ENCODE data around the gene RCOR1.
"Not testable (repeated sequence)": the region's sequence is repeated elsewhere in the genome, so short reads cannot be mapped to it uniquely, and the experiment has no call there.

RCOR1 gene

DNA sequence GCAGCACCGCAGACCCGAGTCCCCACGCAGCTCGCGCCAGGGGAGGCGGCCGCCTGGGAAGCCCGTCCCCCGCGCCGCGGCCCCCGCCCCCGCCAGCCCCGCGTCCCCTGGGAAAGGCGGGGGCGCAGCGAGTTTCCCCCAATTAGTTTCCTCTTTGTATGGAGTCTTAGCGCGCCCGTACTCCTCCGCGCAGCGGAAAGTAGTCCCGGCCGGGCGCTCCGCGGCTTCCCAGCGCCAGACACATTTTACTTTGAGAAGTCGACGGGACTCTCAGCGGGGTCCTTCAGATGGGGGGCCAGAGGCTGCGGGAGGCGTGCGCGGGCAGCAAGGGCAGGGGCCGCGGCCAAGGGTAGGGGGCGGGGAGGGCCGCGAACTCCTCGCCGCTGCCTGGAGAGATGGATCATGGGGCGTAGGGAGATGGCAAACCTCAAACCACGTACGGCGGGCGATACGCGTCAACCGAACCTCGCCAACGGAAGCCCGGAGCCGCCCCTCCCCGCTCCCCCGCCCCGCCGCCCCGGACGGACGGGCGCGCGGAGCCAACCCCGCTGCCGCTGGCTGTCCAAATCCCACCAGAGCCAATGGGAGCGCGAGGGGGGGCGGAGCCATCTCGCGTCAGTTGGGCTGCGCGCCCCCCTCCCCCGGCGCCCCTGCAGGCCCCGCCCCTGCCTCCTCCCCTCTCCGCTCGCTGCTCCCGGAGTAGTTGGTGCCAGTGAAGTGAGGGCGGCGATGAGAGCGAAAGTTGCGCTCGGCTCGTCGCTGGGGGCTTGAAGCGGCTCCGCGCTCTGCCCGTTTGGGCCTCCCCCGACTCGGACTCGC, at the start of gene RCOR1:
RCOR1 (plus strand) TSS at position 706 of the 819 bp plus-strand sequence. CDS start 238 bp downstream, outside the sequence.
- peak; percentile 97 to 98 for DNase-seq

DNA sequence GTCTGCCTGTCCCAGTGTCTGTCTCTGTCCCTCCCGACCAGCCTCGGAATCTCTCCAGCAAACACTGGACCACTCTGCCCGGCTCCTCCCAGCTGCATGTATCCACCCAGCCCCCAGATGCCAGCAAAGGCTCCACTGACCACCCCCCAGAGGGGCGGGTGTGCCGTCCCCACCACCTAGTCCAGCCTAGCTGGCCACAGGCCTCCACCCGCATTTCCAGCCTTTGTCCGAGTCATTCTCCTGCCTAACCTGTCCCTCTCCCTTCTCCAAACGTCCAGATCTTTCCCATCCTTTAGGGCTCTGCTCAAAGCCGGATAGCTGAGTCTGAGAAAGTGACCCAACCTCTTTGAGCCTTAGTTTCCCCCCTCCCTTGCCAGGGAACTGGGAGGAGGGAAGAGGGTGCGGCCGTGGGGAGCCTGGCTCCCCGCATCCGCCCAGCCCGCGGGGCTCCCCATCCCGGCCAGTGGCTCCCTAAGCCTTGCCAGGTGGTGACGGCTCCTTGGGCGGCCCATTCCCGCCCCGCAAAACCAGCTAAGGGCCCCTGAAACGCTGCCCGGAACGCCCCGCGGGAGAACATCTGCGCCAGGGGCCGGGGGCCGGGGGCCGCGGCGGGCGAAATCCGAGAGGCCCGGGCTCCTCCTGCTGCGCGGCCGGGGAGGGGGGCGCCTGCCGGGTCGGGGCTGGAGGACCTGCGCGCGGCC, 48.3 kb upstream of the RCOR1 start:
- no peak for DNase-seq

DNA sequence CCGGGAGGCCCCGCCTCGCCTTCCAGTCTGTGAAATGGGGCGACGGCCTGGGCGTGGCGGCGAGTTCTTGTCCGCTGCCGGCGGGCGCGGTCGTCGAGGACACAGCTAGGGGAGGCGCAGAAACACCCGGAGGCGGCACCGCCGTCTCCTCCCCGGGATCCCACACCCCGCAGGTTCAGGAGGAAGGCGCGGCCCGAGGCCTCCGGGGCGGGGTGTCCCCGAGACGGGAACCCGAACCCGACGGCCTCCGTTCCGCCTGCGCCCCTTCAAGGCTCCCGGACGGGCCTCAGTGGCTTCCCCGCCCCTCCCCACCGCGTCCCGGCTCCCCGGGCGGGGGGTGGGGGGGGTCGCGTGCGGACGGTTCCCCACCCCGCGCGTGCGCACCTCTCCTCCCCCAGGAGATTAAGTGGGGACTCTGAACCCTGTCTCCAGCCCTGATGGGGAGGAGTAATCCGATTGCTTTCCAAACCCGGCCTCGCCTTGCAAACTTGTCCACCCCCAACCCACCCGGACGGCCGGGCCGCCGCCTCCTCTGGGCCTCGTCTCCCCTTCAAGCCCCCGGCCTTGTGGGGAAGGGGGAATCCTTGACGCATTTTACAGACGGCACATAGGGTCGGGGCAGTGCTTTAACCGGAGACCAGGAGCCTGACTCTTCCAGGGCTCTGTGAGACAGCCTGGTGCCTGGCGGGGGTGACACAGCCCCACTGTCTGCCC, 47.5 kb upstream of the RCOR1 start:
- DNase-seq: no peak

DNA sequence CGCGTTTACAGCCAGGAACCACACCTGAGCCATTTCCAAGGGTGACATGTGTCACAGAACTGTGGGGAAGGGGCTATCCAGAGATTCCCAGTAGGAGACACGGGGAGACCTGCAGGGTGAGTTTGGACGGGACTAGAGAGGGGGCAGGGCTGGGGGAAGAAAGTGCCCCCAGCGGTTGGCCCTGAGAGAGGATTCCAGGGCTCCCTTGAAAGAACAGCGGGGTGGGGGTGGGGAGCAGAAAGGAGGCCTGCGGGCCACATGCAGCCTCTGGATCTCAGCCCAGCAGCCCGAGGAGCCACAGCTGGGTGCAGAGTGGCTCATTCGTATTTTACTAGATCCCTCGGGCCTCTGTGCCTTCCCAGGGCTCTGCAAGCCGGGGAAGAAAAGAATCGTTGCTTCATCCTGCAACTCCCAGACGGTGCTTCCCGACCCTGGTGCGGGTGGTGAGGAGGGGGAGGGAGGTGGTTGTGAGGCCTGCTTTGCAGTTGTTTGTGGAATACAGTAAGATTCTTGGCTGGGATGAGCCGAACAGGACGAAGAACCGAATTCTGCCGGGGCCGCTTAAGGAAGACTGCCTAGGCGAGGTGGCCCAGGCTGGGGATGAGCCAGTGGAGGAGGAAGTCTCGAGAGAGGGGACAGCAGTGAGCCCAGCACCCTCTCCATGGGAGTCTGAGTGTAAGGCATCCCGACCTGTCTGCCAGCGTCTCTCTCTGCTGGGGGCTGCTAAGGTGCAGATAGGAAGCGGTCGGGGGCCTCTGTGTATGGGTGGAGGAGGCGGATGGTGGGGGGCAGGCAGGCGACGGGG, 46.8 kb upstream of the RCOR1 start:
- no peak for DNase-seq

DNA sequence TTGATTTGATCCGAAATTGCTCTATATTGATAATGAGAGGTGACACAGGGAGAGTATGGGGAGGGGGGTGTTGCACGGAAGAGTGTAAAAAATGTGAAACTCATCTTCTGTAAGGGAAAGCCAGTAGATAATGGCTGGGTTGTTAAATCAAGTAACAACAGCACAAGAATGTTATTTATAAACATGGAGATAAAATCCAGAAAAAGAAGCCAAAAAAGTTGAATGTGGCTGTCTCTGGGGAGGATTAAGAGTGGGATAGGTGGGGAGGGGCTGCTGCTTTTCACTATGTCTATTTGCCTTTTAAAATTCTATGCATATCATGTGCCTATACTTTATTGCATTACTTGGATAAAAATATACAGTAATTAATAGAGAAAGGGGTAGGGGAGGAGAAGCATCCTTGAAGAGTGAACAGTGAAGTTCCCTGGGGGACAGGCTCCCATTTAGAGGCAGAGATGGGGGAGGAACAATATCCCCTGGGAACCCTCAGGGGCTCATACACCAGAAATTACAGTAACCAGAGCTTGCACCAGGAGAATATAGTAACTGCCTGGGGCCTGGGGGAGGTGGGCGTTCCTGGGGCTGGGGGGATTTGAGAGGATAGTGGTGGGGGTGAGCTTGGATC, 43.7 kb upstream of the RCOR1 start:
- DNase-seq: no peak

DNA sequence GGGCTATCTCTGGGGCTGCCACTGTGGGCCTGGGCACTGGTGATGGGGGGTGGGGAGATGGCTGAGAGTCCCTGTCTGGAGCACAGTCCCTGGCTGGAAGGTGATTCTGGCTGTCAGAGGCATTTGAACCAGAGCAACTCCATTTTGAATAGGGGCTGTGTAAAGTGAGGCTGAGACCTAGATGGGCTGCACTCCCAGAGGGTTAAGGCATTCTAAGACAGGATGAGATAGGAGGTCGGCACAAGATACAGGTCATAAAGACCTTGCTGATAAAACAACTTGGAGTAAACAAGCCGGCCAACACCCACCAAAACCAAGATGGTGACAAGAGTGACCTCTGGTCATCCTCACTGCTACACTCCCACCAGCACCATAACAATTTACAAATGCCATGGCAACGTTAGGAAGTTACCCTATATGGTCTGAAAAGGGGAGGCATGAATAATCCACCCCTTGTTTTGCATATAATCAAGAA, 41.5 kb upstream of the RCOR1 start:
- not testable (repeated sequence) for DNase-seq

DNA sequence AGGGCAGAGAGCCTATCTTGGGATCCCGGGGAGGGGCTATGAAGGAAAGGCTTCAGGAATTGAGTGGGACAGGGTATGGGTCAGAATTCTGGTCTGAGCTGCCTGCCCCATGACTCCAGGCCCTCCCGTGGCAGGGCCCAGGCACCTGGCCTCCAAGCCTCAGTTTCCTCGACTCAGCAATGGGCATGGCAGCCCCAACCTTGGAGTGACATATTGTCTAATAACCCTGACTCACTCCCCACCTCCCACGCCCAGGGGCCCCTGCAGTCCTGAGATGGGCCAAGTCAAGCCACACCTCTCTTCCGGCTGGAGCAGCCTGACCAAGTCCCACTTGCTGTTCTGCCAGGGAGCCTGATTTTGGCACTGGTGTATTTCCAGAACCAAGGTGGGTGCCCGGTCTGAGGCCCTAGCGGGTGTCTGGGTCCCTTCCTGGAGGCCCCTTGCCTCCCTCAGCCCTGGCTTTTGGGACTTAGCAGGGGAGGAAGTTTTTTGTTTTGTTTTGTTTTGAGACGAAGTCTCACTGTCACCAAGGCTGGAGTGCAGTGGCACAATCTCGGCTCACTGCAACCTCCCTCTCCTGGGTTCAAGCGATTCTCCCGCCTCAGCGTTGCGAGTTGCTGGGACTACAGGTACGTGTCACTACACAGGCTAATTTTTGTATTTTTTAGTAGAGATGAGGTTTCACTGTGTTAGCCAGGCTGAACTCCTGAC, 40.3 kb upstream of the RCOR1 start:
- no peak for DNase-seq

DNA sequence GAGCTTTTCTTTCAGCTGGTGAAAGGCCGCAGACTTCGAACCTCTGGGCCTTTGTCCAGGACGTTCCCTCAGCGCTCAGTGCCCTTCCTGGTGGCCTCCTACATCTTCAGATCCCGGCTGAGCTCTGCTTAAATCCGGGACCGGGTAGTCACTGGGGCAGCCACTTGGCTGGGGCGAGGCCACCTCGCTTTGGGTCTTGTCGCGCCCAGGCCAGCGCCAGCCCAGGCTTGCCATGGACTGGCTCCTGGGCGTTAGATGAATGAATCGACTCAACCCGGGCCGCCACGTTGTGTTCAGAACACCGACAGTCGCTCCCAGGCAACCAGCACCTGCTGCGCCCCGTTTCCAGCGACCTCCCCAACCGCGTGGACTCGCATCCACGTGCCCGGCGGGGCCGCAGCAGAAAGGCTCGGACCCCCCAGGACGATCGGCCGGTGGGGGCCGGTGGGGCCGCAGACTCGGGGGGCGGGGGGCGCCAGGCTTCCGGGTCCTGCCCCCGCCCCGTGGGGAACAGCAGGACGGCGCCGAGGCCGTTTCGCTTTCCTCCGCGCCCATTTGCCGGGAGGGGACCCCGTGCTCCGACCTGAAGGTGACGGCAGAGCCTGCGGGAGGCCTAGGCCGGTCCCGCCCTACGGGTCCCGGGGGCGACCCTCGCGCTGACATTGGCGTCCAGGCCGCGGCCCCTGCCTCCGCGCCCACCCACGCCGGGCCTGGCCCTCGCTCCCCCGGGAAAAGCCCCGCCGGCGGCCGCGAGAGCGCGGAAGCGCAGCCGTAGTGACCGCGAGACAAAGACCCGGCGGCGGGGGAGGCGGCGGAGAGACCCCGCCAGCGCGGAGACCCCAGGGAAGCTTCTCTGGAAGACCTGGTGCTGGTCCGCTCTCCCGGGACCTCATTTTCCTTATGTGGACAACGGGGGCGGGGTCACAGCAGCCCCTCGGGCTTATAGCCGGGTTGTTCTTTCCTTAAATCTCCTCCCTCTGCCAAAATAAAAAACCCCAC, 37.3 kb upstream of the RCOR1 start:
- DNase-seq: peak; percentile 46 to 55

DNA sequence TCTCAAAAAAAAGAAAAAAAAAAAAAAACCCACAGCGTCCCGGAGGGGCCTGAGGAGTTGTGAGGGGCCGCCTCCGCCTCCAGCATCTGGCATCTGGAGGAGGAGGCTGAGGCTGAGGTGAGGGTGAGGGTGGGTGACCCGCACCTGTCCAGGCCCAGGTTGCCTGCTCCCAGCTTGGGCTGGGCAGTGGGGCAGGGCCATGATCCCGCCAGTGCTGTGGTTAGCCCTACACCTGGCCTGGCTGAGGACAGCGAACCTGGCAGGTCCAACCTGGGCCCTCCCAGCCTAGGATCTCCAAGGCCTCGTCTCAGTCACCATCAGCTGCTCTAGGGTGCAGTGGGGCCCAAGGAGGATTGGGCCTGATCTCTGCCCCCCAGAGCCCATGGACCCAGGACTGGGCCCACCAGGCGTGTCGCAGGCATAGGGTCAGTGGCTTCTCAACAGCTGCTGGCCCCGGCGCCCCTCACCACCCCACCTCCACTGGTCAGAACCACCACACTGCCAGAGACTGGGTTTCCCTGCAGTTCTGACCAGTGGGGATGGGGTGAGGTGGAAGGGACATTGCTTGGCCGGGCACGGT, 36.3 kb upstream of the RCOR1 start:
- no peak for DNase-seq

DNA sequence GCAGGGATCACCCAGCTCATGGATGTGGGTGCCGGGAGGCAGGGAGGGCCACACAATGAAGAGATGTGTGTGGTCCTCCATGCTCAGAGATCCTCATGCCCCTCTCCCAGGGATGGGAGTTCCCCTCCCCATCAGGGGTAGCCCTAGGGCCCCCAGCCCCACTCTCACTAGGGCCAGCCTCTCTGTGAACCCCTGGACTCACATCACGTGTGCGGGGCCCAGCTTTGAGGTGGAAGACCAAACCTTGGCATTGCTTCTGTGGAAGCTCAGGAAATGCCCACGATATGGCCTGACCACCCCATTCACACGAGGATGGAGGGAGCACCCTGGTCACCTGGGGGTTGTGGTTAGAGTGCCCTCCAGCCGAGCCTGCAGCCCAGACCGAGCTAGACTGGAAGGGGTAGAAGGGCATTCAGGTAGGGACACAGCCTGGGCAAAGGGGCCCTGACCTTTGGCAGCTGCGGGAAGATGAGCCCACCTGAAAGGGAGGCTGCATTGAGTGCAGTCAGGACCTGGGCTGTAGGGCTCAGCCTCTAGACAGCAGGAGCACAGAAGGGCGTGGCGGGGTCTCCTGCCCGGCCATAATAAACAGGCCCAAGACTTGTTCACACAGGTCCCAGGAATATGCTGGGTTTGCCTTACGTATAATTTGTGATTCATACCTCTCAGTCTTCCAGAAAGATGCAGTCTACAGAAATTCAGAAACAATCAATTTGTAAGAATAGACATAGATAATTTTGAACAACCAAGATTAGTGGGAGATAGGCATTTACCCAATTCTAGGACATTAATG, 34.8 kb upstream of the RCOR1 start:
- DNase-seq: no peak

DNA sequence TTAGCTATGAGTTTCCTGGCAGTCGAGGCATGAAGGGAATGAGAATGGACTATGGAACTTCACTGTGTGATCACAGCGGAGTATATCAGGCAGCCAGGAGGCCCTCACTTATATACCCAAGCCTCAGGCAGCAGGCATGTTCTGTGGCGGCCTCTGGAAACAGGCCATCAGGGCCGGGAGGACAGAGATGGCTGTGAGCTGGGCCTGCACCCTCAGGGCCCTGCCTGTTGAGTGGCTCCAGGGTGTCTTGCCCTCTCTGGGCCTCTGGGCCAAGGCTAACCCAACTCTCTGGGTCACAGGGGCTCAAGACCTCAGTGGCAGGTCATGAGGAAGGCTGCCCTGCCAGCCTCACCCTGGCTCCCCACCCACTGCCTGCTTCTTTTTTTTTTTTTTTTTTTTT, 33.9 kb upstream of the RCOR1 start:
- no peak for DNase-seq

DNA sequence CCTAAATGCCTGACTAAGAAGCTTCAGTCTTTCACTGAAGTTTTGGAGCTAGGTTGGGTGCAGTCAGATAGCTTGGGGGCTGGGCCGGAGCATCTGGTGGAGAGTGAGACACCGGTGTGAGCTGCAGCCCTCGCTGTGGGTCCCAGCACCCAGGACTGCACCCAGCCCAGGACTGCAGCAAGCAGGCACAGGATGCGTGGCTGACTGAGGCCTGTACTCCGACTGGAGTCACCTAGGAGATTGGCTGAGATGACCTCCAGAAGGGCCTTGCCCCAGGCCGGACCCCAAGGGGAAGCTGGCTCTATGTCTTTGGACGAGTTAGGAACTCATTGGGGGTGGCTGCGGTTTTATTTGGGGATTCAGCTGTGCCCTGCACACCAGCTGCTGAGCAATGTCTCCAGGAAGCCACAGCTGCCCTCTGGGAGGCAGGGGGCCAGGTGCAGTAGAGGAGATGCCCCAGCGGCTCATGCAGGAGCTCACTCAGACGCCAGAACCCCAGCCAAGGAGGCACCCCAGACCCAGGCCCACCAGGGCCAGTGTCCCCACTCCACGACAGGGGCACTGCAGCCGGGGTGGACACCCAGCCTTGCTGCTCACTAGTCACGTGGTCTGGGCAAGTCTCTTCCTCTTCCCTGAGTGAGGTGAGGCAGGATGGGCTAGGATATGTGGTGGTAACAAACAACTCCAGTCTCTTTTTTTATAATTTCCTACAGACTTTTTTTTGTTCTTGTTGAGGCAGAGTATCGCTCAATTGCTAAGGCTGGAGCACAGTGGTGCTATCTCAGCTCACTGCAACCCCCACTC, 31.8 kb upstream of the RCOR1 start:
- no peak for DNase-seq

DNA sequence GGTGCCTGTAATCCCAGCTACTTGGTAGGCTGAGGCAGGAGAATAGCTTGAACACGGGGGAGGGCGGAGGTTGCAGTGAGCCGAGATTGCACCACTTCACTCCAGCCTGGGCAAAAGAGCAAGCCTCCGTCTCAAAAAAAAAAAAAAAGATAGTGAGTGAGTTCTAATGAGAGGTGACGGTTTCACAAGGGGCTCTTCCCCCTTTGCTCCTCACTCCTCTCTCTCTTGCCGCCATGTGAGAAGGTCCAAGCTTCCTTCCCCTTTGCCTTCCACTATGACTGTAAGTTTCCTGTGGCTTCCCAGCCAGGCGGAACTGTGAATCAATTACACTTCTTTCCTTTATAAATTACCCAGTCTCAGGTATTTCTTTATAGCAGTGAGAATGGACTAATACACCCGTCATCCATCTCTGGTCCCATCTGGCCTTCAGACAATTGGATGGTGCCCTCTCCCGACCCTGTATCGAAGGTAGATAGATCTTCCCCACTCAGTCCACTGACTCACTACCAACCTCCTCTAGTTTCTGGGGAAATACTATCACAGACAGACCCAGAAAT, 27.0 kb upstream of the RCOR1 start:
- no peak for DNase-seq

DNA sequence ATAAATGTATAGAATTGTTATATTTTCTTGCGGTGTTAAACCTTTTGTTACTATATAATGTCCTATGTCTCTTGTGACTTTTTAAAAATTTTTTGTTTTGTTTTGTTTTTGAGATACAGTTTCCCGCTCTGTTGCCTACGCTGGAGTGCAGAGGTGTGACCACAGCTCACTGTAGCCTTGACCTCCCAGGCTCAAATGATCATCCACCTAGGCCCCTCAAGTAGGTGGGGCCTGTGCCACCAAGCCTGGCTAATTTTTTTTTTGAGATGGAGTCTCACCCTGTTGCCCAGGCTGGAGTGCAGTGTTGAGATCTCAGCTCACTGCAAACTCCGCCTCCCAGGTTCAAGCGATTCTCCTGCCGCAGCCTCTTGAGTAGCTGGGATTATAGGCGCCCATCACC, 26.5 kb upstream of the RCOR1 start:
- no peak for DNase-seq

DNA sequence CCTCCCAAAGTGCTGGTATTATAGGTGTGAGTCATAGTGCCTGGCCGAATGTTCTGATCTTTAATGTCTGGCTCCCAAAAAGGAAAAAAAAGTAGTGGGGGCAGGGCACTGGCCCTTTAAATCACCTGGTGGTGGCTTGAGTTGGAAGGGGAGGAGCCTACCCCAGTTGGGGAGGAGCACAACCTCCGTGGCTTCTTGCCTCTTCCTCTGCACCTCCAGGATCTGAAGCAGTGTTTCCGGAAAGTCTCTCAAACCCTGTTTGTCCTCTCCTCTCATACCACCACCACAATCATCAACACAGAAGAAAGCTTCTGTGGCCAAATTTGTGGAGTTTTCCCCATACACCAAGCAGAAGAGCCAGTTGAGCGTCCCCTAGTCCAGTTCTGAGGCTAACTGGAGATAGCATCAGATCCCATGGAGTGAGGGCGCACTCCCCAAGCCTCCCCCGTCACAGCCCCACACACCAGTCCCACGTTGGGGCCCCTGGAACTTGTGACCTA, 24.3 kb upstream of the RCOR1 start:
- peak; percentile 23 to 31 for DNase-seq

DNA sequence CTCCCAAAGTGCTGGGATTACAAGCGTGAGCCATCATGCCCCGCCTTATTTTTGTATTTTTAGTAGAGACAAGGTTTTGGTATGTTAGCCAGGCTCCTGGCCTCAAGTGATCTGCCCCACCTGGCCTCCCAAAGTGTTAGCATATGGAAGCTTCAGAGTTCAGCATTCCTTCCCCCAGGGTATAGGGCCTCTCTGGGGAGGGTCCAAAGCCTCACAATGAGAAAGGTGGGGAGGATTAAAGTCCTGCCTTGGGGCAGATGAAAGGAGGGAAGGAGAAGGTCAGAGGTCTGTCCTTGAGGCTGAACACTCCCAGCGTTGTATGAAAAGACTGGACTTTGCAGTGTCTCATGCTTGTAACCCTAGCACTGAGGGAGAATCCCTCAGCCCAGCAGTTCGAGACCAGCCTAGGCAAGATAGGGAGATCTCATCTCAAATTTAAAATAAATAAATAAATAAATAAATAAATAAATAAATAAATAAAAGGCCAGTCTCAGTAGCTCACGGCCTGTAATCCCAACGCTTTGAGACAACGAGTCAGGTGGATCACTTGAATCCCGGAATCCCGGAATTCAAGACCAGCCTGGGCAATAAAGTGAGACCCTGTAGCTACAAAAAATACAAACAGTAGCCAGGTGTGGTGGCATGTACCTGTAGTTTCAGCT, 22.0 kb upstream of the RCOR1 start:
- no peak for DNase-seq

DNA sequence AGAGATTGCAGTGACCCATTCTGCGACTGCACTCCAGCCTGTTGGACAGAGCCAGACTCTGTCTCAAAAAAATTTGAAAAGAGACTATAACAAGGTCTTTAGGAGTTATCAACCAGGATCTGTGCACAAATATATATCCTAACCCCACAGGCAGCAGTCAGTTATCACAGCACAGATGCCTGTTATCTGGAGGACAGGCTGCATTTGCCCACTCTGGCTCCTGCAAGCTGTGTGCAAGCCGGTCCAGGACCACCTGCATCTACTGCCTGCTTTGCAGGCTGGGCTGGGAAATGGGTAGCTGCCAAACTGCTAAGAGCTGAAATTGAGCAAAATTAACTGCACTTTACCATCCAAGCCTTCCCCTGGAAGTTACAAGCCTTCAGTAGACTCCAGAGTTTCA, 21.4 kb upstream of the RCOR1 start:
- no peak for DNase-seq
